ENCODE measurements around the gene RAB37.
A peak's percentile ranks its signal among the peaks of the same experiment; 100 is the strongest.

RAB37 gene

DNA sequence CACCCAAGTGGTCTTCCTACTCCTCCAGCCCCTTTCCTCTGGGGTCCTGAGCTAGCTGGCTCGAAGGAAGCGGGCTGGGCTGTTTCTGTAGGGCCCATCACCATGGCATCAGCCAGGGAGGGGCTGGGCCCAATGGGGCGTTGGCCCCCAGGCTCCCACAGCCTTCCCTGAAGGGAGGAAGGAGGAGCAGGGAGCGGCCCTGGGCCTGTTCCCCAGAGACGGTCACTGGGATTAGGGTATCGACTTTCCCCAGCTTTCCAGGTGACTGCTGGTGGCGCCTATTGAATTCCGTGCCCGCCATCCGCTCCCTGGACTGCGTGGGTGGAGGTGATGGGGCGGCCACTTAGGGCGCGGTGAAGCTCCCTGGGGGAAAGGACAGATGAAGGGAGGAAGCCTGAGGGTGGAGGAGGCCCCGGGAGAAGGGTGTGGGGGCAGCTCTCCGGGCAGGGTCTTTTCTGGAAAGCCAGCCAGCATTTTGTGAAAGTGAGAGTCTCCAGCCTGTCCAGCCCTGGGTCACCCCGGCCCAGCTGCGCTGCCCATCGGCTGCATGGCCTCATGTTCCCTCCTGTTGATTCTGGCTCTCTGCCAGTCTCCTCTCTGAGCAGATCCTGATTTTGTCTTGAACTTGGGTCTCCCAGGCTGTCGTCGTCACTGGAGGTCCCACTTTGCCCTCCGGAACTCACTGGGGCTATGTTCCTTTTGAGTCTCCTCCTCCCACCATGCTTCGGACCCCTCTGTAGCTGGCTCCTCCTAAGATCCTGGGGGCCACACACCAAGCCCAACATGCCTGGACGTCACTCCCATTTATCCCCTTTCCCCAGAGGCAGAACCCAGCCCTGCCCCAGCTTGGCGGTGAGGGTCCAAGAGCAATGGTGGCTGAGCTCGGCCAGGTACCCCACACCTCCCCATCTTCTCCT is 21.1 kb downstream of the RAB37 start (continued):
- TF ChIP-seq TRIM28 (IDR thresholded peaks at IDR 0.05; ENCODE audit: borderline replicate concordance, low read length): no peak
- peak; percentile 77 for TF ChIP-seq GLIS2 (tag by site-specific recombination; IDR thresholded peaks at IDR 0.05)
- peak; percentile 88 for TF ChIP-seq ZFHX2 (tag by site-specific recombination; conservative IDR thresholded peaks at IDR 0.05)
- no peak for TF ChIP-seq ZNF274 (IDR thresholded peaks at IDR 0.05; ENCODE audit: low read length)
- no peak for TF ChIP-seq ZNF274 (tag by site-specific recombination; IDR thresholded peaks at IDR 0.05; ENCODE audit: borderline replicate concordance)
- no peak for TF ChIP-seq GLI4 (tag by site-specific recombination; IDR thresholded peaks at IDR 0.05)
- TF ChIP-seq, protein P1, sequence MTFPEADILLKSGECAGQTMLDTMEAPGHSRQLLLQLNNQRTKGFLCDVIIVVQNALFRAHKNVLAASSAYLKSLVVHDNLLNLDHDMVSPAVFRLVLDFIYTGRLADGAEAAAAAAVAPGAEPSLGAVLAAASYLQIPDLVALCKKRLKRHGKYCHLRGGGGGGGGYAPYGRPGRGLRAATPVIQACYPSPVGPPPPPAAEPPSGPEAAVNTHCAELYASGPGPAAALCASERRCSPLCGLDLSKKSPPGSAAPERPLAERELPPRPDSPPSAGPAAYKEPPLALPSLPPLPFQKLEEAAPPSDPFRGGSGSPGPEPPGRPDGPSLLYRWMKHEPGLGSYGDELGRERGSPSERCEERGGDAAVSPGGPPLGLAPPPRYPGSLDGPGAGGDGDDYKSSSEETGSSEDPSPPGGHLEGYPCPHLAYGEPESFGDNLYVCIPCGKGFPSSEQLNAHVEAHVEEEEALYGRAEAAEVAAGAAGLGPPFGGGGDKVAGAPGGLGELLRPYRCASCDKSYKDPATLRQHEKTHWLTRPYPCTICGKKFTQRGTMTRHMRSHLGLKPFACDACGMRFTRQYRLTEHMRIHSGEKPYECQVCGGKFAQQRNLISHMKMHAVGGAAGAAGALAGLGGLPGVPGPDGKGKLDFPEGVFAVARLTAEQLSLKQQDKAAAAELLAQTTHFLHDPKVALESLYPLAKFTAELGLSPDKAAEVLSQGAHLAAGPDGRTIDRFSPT (tag by site-specific recombination; IDR thresholded peaks at IDR 0.05): peak; percentile 14; the same call in 1 of the 2 replicates
- TF ChIP-seq ZNF544 (tag by site-specific recombination; IDR thresholded peaks at IDR 0.05): no peak
- no peak for TF ChIP-seq GFI1B (tag by site-specific recombination; IDR thresholded peaks at IDR 0.05)
- TF ChIP-seq ZBTB8A (tag by site-specific recombination; IDR thresholded peaks at IDR 0.05): peak; percentile 58; the same call in 1 of the 2 replicates
- no peak for TF ChIP-seq MYNN (tag by site-specific recombination; IDR thresholded peaks at IDR 0.05; ENCODE audit: borderline replicate concordance)
- TF ChIP-seq WT1 (tag by site-specific recombination; IDR thresholded peaks at IDR 0.05): peak; percentile 77
- peak; percentile 79 for TF ChIP-seq ZNF423 (tag by site-specific recombination; IDR thresholded peaks at IDR 0.05)
- peak; percentile 89 for TF ChIP-seq GLIS1 (tag by site-specific recombination; IDR thresholded peaks at IDR 0.05)
- TF ChIP-seq, protein P2, sequence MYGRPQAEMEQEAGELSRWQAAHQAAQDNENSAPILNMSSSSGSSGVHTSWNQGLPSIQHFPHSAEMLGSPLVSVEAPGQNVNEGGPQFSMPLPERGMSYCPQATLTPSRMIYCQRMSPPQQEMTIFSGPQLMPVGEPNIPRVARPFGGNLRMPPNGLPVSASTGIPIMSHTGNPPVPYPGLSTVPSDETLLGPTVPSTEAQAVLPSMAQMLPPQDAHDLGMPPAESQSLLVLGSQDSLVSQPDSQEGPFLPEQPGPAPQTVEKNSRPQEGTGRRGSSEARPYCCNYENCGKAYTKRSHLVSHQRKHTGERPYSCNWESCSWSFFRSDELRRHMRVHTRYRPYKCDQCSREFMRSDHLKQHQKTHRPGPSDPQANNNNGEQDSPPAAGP (tag by site-specific recombination; IDR thresholded peaks at IDR 0.05): peak; percentile 99
- TF ChIP-seq, protein P3, sequence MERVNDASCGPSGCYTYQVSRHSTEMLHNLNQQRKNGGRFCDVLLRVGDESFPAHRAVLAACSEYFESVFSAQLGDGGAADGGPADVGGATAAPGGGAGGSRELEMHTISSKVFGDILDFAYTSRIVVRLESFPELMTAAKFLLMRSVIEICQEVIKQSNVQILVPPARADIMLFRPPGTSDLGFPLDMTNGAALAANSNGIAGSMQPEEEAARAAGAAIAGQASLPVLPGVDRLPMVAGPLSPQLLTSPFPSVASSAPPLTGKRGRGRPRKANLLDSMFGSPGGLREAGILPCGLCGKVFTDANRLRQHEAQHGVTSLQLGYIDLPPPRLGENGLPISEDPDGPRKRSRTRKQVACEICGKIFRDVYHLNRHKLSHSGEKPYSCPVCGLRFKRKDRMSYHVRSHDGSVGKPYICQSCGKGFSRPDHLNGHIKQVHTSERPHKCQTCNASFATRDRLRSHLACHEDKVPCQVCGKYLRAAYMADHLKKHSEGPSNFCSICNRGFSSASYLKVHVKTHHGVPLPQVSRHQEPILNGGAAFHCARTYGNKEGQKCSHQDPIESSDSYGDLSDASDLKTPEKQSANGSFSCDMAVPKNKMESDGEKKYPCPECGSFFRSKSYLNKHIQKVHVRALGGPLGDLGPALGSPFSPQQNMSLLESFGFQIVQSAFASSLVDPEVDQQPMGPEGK (tag by site-specific recombination; IDR thresholded peaks at IDR 0.05): peak; percentile 37; the same call in 1 of the 2 replicates
- no peak for TF ChIP-seq MZF1 (tag by site-specific recombination; IDR thresholded peaks at IDR 0.05; ENCODE audit: borderline replicate concordance)
- TF ChIP-seq, protein P4, sequence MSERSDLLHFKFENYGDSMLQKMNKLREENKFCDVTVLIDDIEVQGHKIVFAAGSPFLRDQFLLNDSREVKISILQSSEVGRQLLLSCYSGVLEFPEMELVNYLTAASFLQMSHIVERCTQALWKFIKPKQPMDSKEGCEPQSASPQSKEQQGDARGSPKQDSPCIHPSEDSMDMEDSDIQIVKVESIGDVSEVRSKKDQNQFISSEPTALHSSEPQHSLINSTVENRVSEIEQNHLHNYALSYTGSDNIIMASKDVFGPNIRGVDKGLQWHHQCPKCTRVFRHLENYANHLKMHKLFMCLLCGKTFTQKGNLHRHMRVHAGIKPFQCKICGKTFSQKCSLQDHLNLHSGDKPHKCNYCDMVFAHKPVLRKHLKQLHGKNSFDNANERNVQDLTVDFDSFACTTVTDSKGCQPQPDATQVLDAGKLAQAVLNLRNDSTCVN (tag by site-specific recombination; optimal IDR thresholded peaks at IDR 0.05): peak; percentile 24
- TF ChIP-seq ZNF341 (tag by site-specific recombination; IDR thresholded peaks at IDR 0.05; ENCODE audit: low read depth): peak; percentile 85
- no peak; the same call in 1 of the 2 replicates for TF ChIP-seq SP3 (tag by site-specific recombination; IDR thresholded peaks at IDR 0.05)

DNA sequence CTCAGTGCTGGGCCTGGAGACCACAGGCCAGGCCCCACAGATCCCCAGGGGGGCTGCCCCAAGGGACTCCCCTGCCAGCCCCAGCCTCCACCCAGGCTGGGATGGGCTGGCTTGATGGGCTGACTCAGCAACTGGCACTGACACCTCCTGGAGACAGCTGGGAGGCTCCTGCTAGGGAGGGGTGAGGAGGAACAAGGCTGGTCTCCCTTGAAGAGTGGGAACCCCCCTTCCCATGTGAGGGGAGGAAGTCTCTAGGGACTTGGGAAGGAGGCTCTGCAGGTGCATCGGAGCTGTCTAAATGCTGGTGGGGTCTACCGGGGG is 21.8 kb downstream of the RAB37 start:
- peak overlapping the region; percentile 4; the same call in 1 of the 2 replicates for H3K27ac ChIP-seq (ENCODE audit: extremely low read depth, low read depth, low read length)
- no peaks in the 10 kb centered on the region for H3K36me3 ChIP-seq (ENCODE audit: control insufficient read depth in 2 of 2, insufficient read depth in 1 of 2, low read length in 2 of 2)
- no peak overlapping the region for H3K4me3 ChIP-seq (ENCODE audit: low read depth, low read length)
- POLR2A ChIA-PET: interaction anchor here (1.5 to 3.7 kb wide), 3 partner anchors 9 to 114 kb away, joined by 5 to 22 read pairs (median 8); partner anchors contain the start of genes FDXR and NAT9
- CTCF ChIA-PET: interaction anchor here (0.6 to 5.4 kb wide), 4 partner anchors 9 to 351 kb away, joined by 3 to 38 read pairs (median 4); partner anchors contain the start of gene RAB37
- peaks cover 14% of the 10 kb centered on the region for H3K4me1 ChIP-seq (ENCODE audit: control insufficient read depth, insufficient read depth, low read length)
- H3K9me3 ChIP-seq (ENCODE audit: control insufficient read depth, insufficient read depth, low read depth, low read length): no peaks in the 10 kb centered on the region
- no peak for TF ChIP-seq ZNF221 (tag by site-specific recombination; IDR thresholded peaks at IDR 0.05; ENCODE audit: borderline replicate concordance)
- TF ChIP-seq, protein P5, sequence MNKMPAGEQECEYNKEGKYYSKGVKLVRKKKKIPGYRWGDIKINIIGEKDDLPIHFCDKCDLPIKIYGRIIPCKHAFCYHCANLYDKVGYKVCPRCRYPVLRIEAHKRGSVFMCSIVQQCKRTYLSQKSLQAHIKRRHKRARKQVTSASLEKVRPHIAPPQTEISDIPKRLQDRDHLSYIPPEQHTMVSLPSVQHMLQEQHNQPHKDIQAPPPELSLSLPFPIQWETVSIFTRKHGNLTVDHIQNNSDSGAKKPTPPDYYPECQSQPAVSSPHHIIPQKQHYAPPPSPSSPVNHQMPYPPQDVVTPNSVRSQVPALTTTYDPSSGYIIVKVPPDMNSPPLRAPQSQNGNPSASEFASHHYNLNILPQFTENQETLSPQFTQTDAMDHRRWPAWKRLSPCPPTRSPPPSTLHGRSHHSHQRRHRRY (tag by site-specific recombination; IDR thresholded peaks at IDR 0.05): no peak
- TF ChIP-seq, protein P6, sequence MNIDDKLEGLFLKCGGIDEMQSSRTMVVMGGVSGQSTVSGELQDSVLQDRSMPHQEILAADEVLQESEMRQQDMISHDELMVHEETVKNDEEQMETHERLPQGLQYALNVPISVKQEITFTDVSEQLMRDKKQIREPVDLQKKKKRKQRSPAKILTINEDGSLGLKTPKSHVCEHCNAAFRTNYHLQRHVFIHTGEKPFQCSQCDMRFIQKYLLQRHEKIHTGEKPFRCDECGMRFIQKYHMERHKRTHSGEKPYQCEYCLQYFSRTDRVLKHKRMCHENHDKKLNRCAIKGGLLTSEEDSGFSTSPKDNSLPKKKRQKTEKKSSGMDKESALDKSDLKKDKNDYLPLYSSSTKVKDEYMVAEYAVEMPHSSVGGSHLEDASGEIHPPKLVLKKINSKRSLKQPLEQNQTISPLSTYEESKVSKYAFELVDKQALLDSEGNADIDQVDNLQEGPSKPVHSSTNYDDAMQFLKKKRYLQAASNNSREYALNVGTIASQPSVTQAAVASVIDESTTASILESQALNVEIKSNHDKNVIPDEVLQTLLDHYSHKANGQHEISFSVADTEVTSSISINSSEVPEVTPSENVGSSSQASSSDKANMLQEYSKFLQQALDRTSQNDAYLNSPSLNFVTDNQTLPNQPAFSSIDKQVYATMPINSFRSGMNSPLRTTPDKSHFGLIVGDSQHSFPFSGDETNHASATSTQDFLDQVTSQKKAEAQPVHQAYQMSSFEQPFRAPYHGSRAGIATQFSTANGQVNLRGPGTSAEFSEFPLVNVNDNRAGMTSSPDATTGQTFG (tag by site-specific recombination; IDR thresholded peaks at IDR 0.05; ENCODE audit: borderline replicate concordance): no peak
- TF ChIP-seq ZNF350 (tag by site-specific recombination; IDR thresholded peaks at IDR 0.05): no peak
- TF ChIP-seq TCF7L2 (IDR thresholded peaks at IDR 0.05; ENCODE audit: borderline replicate concordance, low read depth, low read length): no peak

Data from HEK293 (cell line).